Thoracic aorta (tissue), 2 donors: Measurements from ENCODE around the gene TMEM115. TPM values are rescaled to one million over a fixed set of nuclear protein-coding genes. Genes with fewer than 3 reads are reported as not detected.

ENCODE experiments used
- ATAC-seq: fragments of 150-250 bp; one replicate; pipeline ENCODE4 v1.8.0; 2017; ENCODE audit warnings: low read depth; ENCODE audit not compliant: insufficient number of reproducible peaks, low FRiP score
- DNase-seq: peaks from one replicate; pipeline ENCODE4 v3.0.0-alpha.2; 2020; ENCODE audit warnings: low spot score
- H3K27ac ChIP-seq, 2 donors: fragments of 200-600 bp; sonication (generic); 1 replicate in 1 of 2; 2 replicates in 1 of 2; pipeline ENCODE4 v1.5.1; 2016; ENCODE audit warnings: mild to moderate bottlenecking in 2 of 2, moderate library complexity in 2 of 2
- H3K27me3 ChIP-seq: fragments of 200-600 bp; sonication (generic); replicated peaks from 2 replicates; pipeline ENCODE4 v1.6.0; 2016; ENCODE audit warnings: mild to moderate bottlenecking; ENCODE audit not compliant: insufficient read depth
- H3K36me3 ChIP-seq: fragments of 200-600 bp; sonication (generic); one replicate; pipeline ENCODE4 v1.5.1; 2016
- H3K4me1 ChIP-seq, 2 donors: fragments of 200-600 bp; sonication (generic); 1 replicate in 1 of 2; 2 replicates in 1 of 2; pipeline versions ENCODE4 v1.5.1 to v1.6.0; 2016; ENCODE audit warnings: low read depth in 2 of 2, mild to moderate bottlenecking in 1 of 2; ENCODE audit not compliant: control insufficient read depth in 1 of 2
- H3K4me3 ChIP-seq: fragments of 200-600 bp; sonication (generic); 2 replicates; pipeline ENCODE4 v1.5.1; 2016; ENCODE audit warnings: mild to moderate bottlenecking
- H3K9me3 ChIP-seq: fragments of 200-600 bp; sonication (generic); 2 replicates; pipeline ENCODE4 v1.5.1; 2016
- total RNA-seq, 2 donors: library from RNA; depleted of rRNA; stranded (reverse); fragments of >200 nt; gene quantifications; one replicate each; pipeline versions ENCODE4 v1.1.0 to v1.2.3, GENCODE V29; 2016
- TF ChIP-seq, protein P1 (sequence below): fragments of 200-600 bp; sonication (generic); IDR thresholded peaks from one replicate; pipeline ENCODE4 v1.5.1; 2019; ENCODE audit warnings: antibody characterized with exemption

TMEM115 gene, protein sequence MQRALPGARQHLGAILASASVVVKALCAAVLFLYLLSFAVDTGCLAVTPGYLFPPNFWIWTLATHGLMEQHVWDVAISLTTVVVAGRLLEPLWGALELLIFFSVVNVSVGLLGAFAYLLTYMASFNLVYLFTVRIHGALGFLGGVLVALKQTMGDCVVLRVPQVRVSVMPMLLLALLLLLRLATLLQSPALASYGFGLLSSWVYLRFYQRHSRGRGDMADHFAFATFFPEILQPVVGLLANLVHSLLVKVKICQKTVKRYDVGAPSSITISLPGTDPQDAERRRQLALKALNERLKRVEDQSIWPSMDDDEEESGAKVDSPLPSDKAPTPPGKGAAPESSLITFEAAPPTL
- 10 to 100 TPM; 55.0 to 57.7 TPM for total RNA-seq

DNA sequence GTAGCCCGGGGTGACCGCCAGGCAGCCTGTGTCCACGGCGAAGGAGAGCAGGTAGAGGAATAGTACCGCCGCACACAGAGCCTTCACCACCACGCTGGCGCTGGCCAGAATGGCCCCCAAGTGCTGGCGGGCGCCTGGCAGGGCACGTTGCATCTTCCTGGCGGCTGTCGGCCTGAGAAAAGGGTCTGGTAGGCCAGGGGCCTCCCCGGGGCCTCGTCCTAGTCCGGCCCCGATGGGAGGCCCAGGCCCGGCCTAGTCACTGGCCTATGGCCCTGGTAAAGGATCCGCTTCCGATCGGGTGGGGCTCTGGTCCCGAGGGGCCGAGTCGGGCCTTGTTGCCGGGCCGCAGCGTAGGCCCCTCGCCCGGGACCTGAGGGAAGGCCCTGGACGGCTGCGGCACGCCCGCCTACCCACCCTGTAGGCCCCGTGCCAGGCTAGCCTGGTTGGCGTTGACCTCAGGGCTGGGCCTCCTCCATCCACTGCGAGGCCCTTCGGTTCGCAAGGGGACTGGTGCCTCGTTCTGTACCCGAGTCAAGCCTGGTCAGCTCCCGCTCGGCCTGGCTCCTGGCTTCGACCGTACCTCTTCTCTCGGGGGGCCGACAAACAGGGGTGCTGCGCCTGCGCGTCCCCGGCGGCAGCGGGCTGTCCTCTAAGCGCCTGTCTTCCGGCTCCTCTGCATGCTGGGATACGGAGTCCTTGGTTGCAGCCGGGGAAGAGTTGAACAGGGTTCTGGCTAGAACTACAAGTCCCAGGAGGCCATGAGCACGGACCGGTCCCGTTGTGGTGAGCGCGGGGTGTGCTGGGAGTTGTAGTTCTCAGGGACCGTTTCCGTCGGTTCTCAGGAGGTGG is at the start of gene TMEM115:
Gene TMEM115, minus strand, starts transcription at position 611 of the 849 bp plus-strand sequence. Its CDS starts 458 bp downstream, at position 153.
- Histone ChIP-seq H3K36me3 (peaks cover 26% of the 10 kb centered on the region), H3K4me3 (peak within 1 kb of the TSS; percentile 94), H3K4me1 (peaks cover 32 to 40% of the 10 kb centered on the region in 2 donors), H3K27me3 (no peaks in the 10 kb centered on the region), H3K27ac (peak within 1 kb of the TSS; percentile 82 to 91), H3K9me3 (no peaks in the 10 kb centered on the region)
- DNase-seq (peak; percentile 96), ATAC-seq (peak; percentile 95)
- TF ChIP-seq, protein P1, sequence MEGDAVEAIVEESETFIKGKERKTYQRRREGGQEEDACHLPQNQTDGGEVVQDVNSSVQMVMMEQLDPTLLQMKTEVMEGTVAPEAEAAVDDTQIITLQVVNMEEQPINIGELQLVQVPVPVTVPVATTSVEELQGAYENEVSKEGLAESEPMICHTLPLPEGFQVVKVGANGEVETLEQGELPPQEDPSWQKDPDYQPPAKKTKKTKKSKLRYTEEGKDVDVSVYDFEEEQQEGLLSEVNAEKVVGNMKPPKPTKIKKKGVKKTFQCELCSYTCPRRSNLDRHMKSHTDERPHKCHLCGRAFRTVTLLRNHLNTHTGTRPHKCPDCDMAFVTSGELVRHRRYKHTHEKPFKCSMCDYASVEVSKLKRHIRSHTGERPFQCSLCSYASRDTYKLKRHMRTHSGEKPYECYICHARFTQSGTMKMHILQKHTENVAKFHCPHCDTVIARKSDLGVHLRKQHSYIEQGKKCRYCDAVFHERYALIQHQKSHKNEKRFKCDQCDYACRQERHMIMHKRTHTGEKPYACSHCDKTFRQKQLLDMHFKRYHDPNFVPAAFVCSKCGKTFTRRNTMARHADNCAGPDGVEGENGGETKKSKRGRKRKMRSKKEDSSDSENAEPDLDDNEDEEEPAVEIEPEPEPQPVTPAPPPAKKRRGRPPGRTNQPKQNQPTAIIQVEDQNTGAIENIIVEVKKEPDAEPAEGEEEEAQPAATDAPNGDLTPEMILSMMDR: no peak

DNA sequence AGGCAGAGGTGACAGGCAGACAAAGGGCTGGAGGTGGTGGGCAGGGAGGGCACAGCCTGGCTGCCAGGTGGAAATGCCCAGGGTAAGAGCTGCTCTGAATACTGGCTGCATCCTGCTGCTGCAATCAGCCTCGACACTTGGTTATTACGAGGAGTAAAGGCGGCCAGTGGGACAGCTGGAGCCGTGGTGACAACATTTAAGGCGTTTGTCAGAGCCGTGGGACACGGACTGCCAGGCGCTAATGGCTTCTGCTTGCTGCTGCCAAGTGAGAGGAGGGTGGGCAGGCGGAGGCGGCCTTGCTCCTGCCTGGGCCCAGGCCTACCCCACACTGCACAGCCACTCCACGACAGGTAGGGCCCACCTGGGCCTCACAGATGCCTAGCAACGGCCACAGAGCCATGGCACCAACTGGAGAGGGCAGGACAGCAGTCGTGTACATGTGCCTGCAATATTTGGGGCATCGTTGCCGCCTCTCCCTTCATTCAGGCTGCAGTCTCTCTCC is 49.2 kb upstream of the TMEM115 start:
- ATAC-seq (no peak), DNase-seq (no peak)
- H3K27me3 ChIP-seq: no peaks in the 10 kb centered on the region
- H3K4me1 ChIP-seq: no peaks in the 10 kb centered on the region
- TF ChIP-seq, protein P1: no peak
- H3K36me3 ChIP-seq: no peaks in the 10 kb centered on the region
- H3K27ac ChIP-seq: no peak overlapping the region
- no peak overlapping the region for H3K4me3 ChIP-seq
- H3K9me3 ChIP-seq: no peaks in the 10 kb centered on the region

DNA sequence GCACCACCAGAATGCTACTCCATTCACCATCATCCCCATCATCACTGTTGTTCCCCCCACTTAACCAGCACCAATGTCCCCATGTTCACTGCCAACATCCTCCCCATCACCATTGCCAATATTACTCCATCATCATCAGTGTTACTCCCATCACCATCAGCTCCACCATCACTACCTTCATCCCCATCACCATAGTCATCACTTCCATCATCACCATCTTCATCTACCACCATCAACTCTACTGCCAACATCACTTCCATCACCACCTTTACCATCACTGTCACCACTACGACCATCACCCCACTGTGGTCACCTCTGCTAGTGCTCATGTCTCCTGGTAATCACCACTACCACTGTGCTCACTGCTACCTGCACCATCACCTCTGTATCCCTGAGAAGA is 47.2 kb upstream of the TMEM115 start:
- H3K27me3 ChIP-seq: no peaks in the 10 kb centered on the region
- TF ChIP-seq, protein P1: no peak
- H3K9me3 ChIP-seq: no peaks in the 10 kb centered on the region
- H3K4me1 ChIP-seq: no peaks in the 10 kb centered on the region
- no peak for ATAC-seq
- no peak overlapping the region for H3K27ac ChIP-seq
- H3K4me3 ChIP-seq: no peak overlapping the region
- no peak for DNase-seq
- no peaks in the 10 kb centered on the region for H3K36me3 ChIP-seq

DNA sequence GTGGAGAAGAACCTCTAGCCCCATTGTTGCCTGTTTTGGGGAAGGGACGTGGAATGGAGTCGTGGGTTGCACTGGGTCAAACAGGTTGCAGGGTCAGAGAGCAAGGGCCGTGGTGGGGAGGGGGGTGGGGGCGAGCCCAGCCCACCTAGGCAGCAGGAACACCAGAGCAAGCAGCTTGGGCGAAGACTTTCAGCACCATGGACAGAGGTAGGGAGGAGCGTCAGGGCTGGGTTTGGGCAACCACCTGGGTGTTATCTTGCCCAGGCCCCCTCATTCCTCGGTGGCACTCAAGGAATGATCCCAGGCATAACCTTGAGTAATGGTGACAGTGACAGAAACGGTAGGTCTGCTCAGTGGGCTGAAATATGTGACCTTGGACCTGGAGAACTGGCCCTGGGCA is 45.9 kb upstream of the TMEM115 start:
- TF ChIP-seq, protein P1: no peak

More for the DNA sequence above, 45.9 kb upstream of the TMEM115 start:
- no peaks in the 10 kb centered on the region for H3K27me3 ChIP-seq
- ATAC-seq (no peak), DNase-seq (no peak)
- H3K4me3 ChIP-seq: no peak overlapping the region
- H3K9me3 ChIP-seq: no peaks in the 10 kb centered on the region
- H3K36me3 ChIP-seq: no peaks in the 10 kb centered on the region
- no peaks in the 10 kb centered on the region for H3K4me1 ChIP-seq
- H3K27ac ChIP-seq: no peak overlapping the region
